Suppressor macrophage (primary cell): ENCODE data around the gene IL23R.
A peak's percentile ranks its signal among the peaks of the same experiment; 100 is the strongest.

Source experiments
- DNase-seq, 4 experiments: peaks; one replicate each; pipeline ENCODE4 v3.0.0-alpha.2; 2020 to 2022

The IL23R gene

GRCh38 chr1:67307251-67308060 lies 141.2 kb downstream of the IL23R start, which contains the start of gene IL12RB2:
IL12RB2 (plus strand) TSS chr1:67307873; CDS start chr1:67320369, 12,496 bp downstream.
- peak in 2 of 4 experiments; percentile 32 to 45 for DNase-seq

- DNase-seq: no peak
Observed at GRCh38 chr1:67308136-67308535, 141.9 kb downstream of the IL23R start.
